ENCODE measurements around the gene BCKDK.

Gene BCKDK

DNA sequence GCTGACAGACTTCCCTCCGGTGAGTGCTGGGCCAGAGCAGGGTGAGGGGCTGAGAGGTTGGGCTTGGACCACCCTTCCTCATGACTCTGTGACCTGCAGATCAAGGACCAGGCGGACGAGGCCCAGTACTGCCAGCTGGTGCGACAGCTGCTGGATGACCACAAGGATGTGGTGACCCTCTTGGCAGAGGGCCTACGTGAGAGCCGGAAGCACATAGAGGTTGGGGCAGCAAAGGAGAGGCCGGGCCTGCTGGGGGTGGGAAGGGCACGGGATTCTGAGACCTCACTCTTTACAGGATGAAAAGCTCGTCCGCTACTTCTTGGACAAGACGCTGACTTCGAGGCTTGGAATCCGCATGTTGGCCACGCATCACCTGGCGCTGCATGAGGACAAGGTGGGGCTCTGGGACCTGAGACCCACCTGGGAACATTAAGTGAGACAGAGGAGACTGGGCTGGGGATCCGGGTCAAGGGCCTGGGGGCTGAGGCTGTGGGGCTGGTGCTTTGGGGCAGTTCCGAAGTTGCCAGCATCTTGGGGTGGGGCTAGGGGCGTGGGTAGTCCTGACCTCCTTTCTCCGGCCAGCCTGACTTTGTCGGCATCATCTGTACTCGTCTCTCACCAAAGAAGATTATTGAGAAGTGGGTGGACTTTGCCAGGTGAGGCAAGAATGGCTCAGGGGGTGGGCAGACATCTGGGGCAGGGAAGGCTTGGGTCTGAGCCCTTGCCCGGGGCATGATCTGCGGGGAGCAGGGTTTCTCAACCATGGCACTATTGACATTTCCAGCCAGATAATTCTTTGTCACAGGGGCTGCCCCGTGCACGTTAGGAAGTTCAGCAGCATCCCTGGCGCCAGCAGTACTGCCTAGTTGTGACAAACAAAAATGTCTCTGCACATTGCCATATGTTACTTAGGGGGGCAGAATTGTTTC lies 2.2 kb downstream of the BCKDK start:
- no peak for DNase-seq
- Histone ChIP-seq H3K9me3 (ENCODE audit: control insufficient read depth, low read length) (no peaks in the 10 kb centered on the region), H3K36me3 (ENCODE audit: control insufficient read depth, insufficient read depth, low read length) (peaks cover 21% of the 10 kb centered on the region), H3K4me1 (ENCODE audit: control insufficient read depth, insufficient read depth, low read length, poor library complexity, severe bottlenecking) (peaks cover 10% of the 10 kb centered on the region), H3K27me3 (replicated peaks; ENCODE audit: control insufficient read depth, insufficient read depth, low read length, poor library complexity, severe bottlenecking) (no peaks in the 10 kb centered on the region), H3K4me3 (ENCODE audit: insufficient read depth, low read depth, low read length, poor library complexity, severe bottlenecking) (no peak overlapping the region), H3K27ac (ENCODE audit: insufficient read depth, low read length, poor library complexity, severe bottlenecking) (no peak overlapping the region)

DNA sequence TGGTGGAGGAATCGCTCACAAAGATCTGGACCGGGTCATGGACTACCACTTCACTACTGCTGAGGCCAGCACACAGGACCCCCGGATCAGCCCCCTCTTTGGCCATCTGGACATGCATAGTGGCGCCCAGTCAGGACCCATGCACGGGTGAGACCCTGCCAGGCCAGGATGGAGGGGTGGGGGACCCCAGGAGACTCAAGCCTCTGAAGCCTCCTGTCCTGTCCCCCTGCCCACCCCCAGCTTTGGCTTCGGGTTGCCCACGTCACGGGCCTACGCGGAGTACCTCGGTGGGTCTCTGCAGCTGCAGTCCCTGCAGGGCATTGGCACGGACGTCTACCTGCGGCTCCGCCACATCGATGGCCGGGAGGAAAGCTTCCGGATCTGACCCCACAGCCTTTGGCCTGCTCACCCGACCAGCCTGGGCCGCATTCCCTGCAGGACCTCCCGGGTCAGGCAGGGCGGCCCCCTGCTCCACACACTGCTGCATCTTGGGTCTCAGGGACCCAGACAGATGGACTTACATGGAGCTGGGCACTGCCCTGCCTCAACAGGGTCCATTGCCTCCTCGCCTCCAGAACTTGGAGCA lies 3.8 kb downstream of the BCKDK start:
- no peak for DNase-seq
- H3K27ac ChIP-seq (ENCODE audit: insufficient read depth, low read length, poor library complexity, severe bottlenecking) = no peak overlapping the region
- no peaks in the 10 kb centered on the region for H3K27me3 ChIP-seq (replicated peaks; ENCODE audit: control insufficient read depth, insufficient read depth, low read length, poor library complexity, severe bottlenecking)
- peaks cover 7% of the 10 kb centered on the region for H3K4me1 ChIP-seq (ENCODE audit: control insufficient read depth, insufficient read depth, low read length, poor library complexity, severe bottlenecking)
- no peaks in the 10 kb centered on the region for H3K9me3 ChIP-seq (ENCODE audit: control insufficient read depth, low read length)
- H3K36me3 ChIP-seq (ENCODE audit: control insufficient read depth, insufficient read depth, low read length) = peaks cover 21% of the 10 kb centered on the region
- H3K4me3 ChIP-seq (ENCODE audit: insufficient read depth, low read depth, low read length, poor library complexity, severe bottlenecking) = no peak overlapping the region

DNA sequence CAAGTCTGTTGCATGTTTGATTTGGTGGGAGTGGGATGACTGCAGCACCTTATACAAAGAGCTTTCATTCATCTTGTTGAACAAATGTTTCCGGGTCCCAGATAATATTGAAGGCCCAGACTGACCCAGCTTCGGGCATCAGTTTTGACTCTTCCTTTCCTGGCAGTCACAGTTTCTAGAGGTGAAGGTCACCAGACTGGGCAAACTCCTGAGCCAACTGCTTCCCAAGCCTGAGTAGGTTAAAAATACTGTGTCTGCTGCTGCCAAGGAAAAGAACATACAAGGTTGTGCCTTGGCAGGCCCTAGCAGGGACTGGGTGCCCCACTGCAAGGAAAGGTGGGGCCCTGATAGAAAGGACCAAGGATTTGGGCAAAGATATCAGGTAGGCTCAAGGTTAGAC lies 4.5 kb downstream of the BCKDK start:
- H3K4me1 ChIP-seq (ENCODE audit: control insufficient read depth, insufficient read depth, low read length, poor library complexity, severe bottlenecking) = peaks cover 7% of the 10 kb centered on the region
- DNase-seq = no peak
- no peak overlapping the region for H3K4me3 ChIP-seq (ENCODE audit: insufficient read depth, low read depth, low read length, poor library complexity, severe bottlenecking)
- H3K27me3 ChIP-seq (replicated peaks; ENCODE audit: control insufficient read depth, insufficient read depth, low read length, poor library complexity, severe bottlenecking) = no peaks in the 10 kb centered on the region
- no peaks in the 10 kb centered on the region for H3K9me3 ChIP-seq (ENCODE audit: control insufficient read depth, low read length)
- peaks cover 21% of the 10 kb centered on the region for H3K36me3 ChIP-seq (ENCODE audit: control insufficient read depth, insufficient read depth, low read length)
- H3K27ac ChIP-seq (ENCODE audit: insufficient read depth, low read length, poor library complexity, severe bottlenecking) = no peak overlapping the region

DNA sequence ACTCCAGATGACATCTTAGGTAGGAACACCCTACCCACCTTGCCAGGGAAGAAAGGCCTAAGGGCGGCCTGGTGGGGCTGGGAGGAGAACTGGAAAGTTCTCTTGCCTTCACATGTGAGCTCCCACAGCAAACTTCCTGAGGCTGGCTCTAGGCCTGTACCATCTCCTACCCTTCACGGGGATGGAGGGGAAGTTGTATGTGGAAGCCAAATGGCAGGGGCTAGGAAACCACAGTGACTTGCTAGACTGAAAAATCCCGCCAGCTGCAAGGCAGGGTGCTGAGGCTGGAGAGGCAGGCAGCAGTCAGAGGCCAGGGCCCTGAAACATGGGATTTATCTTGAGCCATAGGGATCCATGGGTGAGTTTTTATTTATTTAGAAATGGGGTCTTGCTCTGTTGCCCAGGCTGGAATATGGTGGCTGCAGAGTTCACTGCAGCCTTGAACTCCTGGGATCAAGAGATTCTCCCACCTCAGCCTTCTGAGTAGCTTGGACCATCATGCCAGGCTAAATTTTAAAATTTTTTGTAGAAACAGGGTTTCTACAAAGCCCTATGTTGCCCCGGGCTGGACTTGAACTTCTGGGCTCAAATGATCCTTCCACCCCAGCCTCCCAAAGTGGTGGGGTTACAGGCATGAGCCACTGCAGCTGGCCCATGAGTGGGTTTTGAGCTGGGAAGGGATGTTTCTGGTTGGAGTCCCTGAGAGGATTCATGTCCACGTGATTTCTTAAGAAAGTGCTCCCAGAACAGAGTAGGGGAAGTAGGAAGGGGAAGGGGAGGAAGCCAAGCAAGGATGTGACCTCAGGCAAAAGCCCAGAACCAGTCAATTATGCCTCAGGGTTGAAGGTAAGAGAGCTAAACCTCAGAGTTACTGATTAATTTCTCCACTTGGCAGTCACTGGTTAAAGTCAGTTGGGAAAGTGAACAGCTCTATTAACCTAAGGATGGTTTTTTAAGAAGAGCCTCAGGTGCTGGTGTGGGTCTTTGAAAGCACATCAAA lies 5.2 kb downstream of the BCKDK start:
- no peak for DNase-seq
- Histone ChIP-seq H3K27me3 (replicated peaks; ENCODE audit: control insufficient read depth, insufficient read depth, low read length, poor library complexity, severe bottlenecking) (no peaks in the 10 kb centered on the region), H3K4me1 (ENCODE audit: control insufficient read depth, insufficient read depth, low read length, poor library complexity, severe bottlenecking) (peaks cover 9% of the 10 kb centered on the region), H3K27ac (ENCODE audit: insufficient read depth, low read length, poor library complexity, severe bottlenecking) (no peak overlapping the region), H3K36me3 (ENCODE audit: control insufficient read depth, insufficient read depth, low read length) (peaks cover 21% of the 10 kb centered on the region), H3K9me3 (ENCODE audit: control insufficient read depth, low read length) (no peaks in the 10 kb centered on the region), H3K4me3 (ENCODE audit: insufficient read depth, low read depth, low read length, poor library complexity, severe bottlenecking) (no peak overlapping the region)

DNA sequence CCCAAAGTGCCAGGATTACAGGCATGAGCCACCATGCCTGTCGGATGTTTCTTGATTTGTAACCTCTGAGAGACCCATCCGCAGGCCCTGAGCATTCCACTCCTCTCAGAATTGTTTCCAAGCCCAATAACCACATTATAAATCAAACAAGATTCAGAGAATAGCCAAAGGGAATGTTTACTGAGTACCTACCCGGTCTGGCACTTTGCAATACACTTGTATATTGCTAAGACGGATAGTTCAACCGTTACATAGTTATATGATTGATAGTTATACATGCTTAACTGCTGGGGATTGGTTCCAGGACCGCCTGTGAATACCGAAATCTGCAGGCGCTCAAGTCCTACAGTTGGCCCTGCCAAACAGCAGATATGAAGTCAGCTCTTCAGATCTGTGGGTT lies 6.3 kb downstream of the BCKDK start:
- H3K4me3 ChIP-seq (ENCODE audit: insufficient read depth, low read depth, low read length, poor library complexity, severe bottlenecking) = no peak overlapping the region
- DNase-seq = no peak
- H3K9me3 ChIP-seq (ENCODE audit: control insufficient read depth, low read length) = no peaks in the 10 kb centered on the region
- no peak overlapping the region for H3K27ac ChIP-seq (ENCODE audit: insufficient read depth, low read length, poor library complexity, severe bottlenecking)
- no peaks in the 10 kb centered on the region for H3K27me3 ChIP-seq (replicated peaks; ENCODE audit: control insufficient read depth, insufficient read depth, low read length, poor library complexity, severe bottlenecking)
- H3K4me1 ChIP-seq (ENCODE audit: control insufficient read depth, insufficient read depth, low read length, poor library complexity, severe bottlenecking) = peaks cover 5% of the 10 kb centered on the region
- H3K36me3 ChIP-seq (ENCODE audit: control insufficient read depth, insufficient read depth, low read length) = peaks cover 20% of the 10 kb centered on the region

DNA sequence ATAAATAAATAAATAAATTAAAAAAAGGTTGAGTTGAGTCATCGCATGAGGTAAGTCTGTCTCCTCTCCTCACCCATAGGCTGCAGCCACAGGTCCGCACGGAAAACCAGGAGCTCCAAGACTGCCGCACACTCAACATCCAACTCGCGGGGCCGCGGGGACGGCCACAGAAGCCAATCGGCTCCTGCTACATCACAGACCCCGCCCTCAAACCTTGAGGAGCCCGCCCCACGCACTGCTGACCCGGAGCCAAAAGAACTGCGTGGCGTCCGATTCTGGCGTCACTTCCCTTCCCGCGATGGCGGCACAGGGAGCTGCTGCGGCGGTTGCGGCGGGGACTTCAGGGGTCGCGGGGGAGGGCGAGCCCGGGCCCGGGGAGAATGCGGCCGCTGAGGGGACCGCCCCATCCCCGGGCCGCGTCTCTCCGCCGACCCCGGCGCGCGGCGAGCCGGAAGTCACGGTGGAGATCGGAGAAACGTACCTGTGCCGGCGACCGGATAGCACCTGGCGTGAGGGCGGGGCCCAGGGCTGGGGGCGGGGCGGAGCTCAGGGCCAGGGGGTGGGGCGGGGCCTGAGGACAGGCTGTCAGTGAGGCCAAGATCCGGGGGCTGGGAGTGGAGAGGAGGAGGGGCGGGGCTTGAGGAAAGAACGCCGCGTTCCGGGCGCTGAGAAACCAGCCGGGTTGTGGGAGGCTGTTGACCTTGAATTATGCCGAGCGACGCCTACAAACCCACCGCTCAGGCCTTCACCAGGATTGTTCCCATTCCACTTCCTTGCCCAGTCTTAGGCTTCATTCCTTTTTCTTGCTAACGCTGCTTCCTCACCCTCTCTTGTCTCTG lies 9.4 kb downstream of the BCKDK start, which contains the start of gene KAT8:
TSS of gene KAT8 (plus strand) at position 281 of the 839 bp plus-strand sequence. CDS start at position 299, 18 bp downstream.
- peak within 1 kb of the TSS; percentile 62 for H3K4me3 ChIP-seq (ENCODE audit: insufficient read depth, low read depth, low read length, poor library complexity, severe bottlenecking)
- H3K9me3 ChIP-seq (ENCODE audit: control insufficient read depth, low read length) = no peaks in the 10 kb centered on the region
- H3K36me3 ChIP-seq (ENCODE audit: control insufficient read depth, insufficient read depth, low read length) = peaks cover 23% of the 10 kb centered on the region
- peaks cover 5% of the 10 kb centered on the region for H3K4me1 ChIP-seq (ENCODE audit: control insufficient read depth, insufficient read depth, low read length, poor library complexity, severe bottlenecking)
- no peaks in the 10 kb centered on the region for H3K27me3 ChIP-seq (replicated peaks; ENCODE audit: control insufficient read depth, insufficient read depth, low read length, poor library complexity, severe bottlenecking)
- peak within 1 kb of the TSS; percentile 90 for H3K27ac ChIP-seq (ENCODE audit: insufficient read depth, low read length, poor library complexity, severe bottlenecking)
- DNase-seq = peak; percentile 94 to 97 (median 96)

DNA sequence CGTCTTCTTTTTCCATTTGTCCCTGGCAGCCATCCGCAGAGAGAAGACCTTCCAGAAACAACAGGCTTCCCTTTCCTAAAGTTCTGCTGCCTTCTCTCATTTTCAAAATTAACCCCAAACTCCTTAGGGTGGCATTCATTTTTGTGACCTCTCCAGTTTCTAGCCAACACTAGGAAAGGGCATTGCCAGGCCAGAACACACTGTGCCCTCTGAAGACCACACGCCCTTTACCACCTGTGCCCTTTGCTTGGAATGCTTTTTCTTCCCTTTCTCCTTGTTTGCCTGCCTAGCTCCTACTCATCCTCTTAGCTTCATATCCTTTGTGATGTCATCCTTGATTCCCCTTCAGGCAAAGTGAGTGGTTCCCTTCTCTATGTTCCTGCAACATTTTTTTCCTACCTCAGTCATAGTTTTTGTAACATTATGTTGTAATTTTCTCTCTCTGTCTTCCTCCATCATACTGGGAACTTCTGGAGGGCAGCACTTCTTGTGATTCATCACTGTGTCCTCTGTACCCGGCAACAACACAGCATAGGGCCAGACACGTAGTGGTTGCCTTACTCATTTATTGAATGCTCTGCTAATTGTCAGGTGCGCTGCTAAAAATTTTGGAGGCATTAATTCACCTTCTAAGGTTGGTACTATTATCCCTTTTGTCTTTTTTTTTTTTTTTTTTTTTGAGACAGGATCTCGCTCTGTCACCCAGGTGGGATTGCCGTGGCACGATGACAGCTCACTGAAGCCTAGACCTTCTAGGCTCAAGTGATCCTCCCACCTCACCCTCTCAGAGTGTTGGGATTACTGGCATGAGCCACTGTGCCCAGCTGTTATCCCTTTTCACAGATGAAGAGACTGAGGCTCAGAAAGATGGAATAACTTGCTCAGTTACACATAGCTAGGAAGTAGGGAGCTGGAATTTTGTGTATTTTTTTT lies 10.3 kb downstream of the BCKDK start:
- Histone ChIP-seq H3K27me3 (replicated peaks; ENCODE audit: control insufficient read depth, insufficient read depth, low read length, poor library complexity, severe bottlenecking) (no peaks in the 10 kb centered on the region), H3K36me3 (ENCODE audit: control insufficient read depth, insufficient read depth, low read length) (peaks cover 23% of the 10 kb centered on the region), H3K4me1 (ENCODE audit: control insufficient read depth, insufficient read depth, low read length, poor library complexity, severe bottlenecking) (peaks cover 5% of the 10 kb centered on the region), H3K4me3 (ENCODE audit: insufficient read depth, low read depth, low read length, poor library complexity, severe bottlenecking) (peak overlapping the region; percentile 62), H3K9me3 (ENCODE audit: control insufficient read depth, low read length) (no peaks in the 10 kb centered on the region), H3K27ac (ENCODE audit: insufficient read depth, low read length, poor library complexity, severe bottlenecking) (peak overlapping the region; percentile 90)
- no peak for DNase-seq

DNA sequence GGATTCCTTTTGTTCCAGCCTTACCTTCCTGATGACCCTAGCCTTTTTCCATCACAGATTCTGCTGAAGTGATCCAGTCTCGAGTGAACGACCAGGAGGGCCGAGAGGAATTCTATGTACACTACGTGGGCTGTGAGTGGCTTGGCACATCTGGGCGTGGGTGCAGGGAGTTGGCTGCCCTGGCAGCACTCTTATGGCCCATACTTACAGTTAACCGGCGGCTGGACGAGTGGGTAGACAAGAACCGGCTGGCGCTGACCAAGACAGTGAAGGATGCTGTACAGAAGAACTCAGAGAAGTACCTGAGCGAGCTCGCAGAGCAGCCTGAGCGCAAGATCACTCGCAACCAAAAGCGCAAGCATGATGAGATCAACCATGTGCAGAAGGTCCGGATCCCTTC lies 11.9 kb downstream of the BCKDK start:
- Histone ChIP-seq H3K27ac (ENCODE audit: insufficient read depth, low read length, poor library complexity, severe bottlenecking) (no peak overlapping the region), H3K36me3 (ENCODE audit: control insufficient read depth, insufficient read depth, low read length) (peaks cover 27% of the 10 kb centered on the region)

More for the DNA sequence above, 11.9 kb downstream of the BCKDK start:
- Histone ChIP-seq H3K4me1 (ENCODE audit: control insufficient read depth, insufficient read depth, low read length, poor library complexity, severe bottlenecking) (peaks cover 5% of the 10 kb centered on the region), H3K9me3 (ENCODE audit: control insufficient read depth, low read length) (no peaks in the 10 kb centered on the region), H3K27me3 (replicated peaks; ENCODE audit: control insufficient read depth, insufficient read depth, low read length, poor library complexity, severe bottlenecking) (no peaks in the 10 kb centered on the region), H3K4me3 (ENCODE audit: insufficient read depth, low read depth, low read length, poor library complexity, severe bottlenecking) (no peak overlapping the region)
- no peak for DNase-seq

All from effector memory CD4-positive, alpha-beta T cell (primary cell).